Frontal cortex (tissue), 4 donors: ENCODE results near the gene INTS2. TPM values are rescaled to one million over a fixed set of nuclear protein-coding genes. Genes with fewer than 3 reads are reported as not detected.
"Not testable (repeated sequence)": the region's sequence is repeated elsewhere in the genome, so short reads cannot be mapped to it uniquely, and the experiment has no call there.

Experiments used
- DNase-seq, 2 donors: peaks; one replicate each; pipeline ENCODE4 v3.0.0; 2012; ENCODE audit warnings: low spot score in 2 of 2
- FAIRE-seq: peaks from 2 replicates; lab custom pipeline; 2012; peaks lifted over from hg19 to GRCh38; lab: Jason Lieb, UNC
- small RNA-seq: library from RNA; depleted of rRNA; stranded (forward); fragments of <200 nt; gene quantifications from one replicate; pipeline ENCODE3, GENCODE V24; 2014
- total RNA-seq: library from RNA; depleted of rRNA; stranded (reverse); fragments of >200 nt; gene quantifications from one replicate; pipeline ENCODE4 v1.2.3, GENCODE V29; 2014
- donor health status: control.
- donor health status: control.
- donor health status: control.

INTS2 gene
- total RNA-seq, 1 donor from 2014 or later = 26.5 TPM

- not testable (repeated sequence) for DNase-seq, FAIRE-seq
Measured at GRCh38 chr17:61826866-61827265, 100.9 kb downstream of the INTS2 start.

GRCh38 chr17:61826198-61826597 is 101.6 kb downstream of the INTS2 start:
- FAIRE-seq = not testable (repeated sequence)

GRCh38 chr17:61825448-61826137 is 102.2 kb downstream of the INTS2 start:
- FAIRE-seq (no peak), DNase-seq (no peak)

More at GRCh38 chr17:61826198-61826597, 101.6 kb downstream of the INTS2 start:
- DNase-seq = not testable (repeated sequence)

- no peak for DNase-seq
- no peak for FAIRE-seq
Measured at GRCh38 chr17:61822326-61823285, 105.2 kb downstream of the INTS2 start.

- no peak for DNase-seq
- FAIRE-seq = no peak
Measured at GRCh38 chr17:61821655-61822054, 106.1 kb downstream of the INTS2 start.

- not testable (repeated sequence) for FAIRE-seq, DNase-seq
Measured at GRCh38 chr17:61819265-61819664, 108.5 kb downstream of the INTS2 start.

- no peak for FAIRE-seq
Measured at GRCh38 chr17:61818225-61818624, 109.6 kb downstream of the INTS2 start.

GRCh38 chr17:61817452-61817851 is 110.3 kb downstream of the INTS2 start:
- DNase-seq (no peak), FAIRE-seq (no peak)

More at GRCh38 chr17:61818225-61818624, 109.6 kb downstream of the INTS2 start:
- no peak for DNase-seq

- no peak for FAIRE-seq
- no peak for DNase-seq
Measured at GRCh38 chr17:61816538-61816937, 111.2 kb downstream of the INTS2 start.

GRCh38 chr17:61815863-61816503 is 111.8 kb downstream of the INTS2 start:
- DNase-seq (no peak), FAIRE-seq (no peak)

Small RNAs within 50 kb of the gene (small RNA-seq; reads per million reads assigned to genes)
- not detected for gene RF00019

Other genes with a start within 250 kb of the INTS2 start
- gene BRIP1, start 64.5 kb downstream of the INTS2 start, total RNA-seq = 6.5 TPM
- gene MED13, start 137.3 kb upstream of the INTS2 start, total RNA-seq = 121 TPM